Measurements from ENCODE around the gene ERBB4.
"Not testable (repeated sequence)": the region's sequence is repeated elsewhere in the genome, so short reads cannot be mapped to it uniquely, and the experiment has no call there.

Gene ERBB4

GRCh38 chr2:212245880-212246279 lies 292.7 kb downstream of the ERBB4 start:
- Histone ChIP-seq H3K4me2 (ENCODE audit: low read length) (no peak overlapping the region), H3K4me1 (ENCODE audit: control insufficient read depth, low read length) (no peaks in the 10 kb centered on the region), H3K27ac (ENCODE audit: low read depth, low read length) (no peak overlapping the region), H3F3A (ENCODE audit: control insufficient read depth, insufficient read depth) (no peaks in the 10 kb centered on the region), H3K79me2 (ENCODE audit: control insufficient read depth, low read length) (no peaks in the 10 kb centered on the region), H3K9me2 (replicated peaks; ENCODE audit: control insufficient read depth, low read length) (no peaks in the 10 kb centered on the region), H3K4me3 (ENCODE audit: low read length) (no peak overlapping the region), H3K36me3 (ENCODE audit: control insufficient read depth, low read length) (no peaks in the 10 kb centered on the region), H3K9me3 (ENCODE audit: control insufficient read depth, insufficient read depth, low read length) (no peaks in the 10 kb centered on the region), H4K20me1 (ENCODE audit: control insufficient read depth, insufficient read depth, low read depth, low read length) (no peaks in the 10 kb centered on the region), H3K27me3 (ENCODE audit: control insufficient read depth, low read length) (peaks cover 10% of the 10 kb centered on the region)
- TF ChIP-seq EZH2phosphoT487 (IDR thresholded peaks at IDR 0.05; ENCODE audit: borderline replicate concordance, low read length) = no peak
- TF ChIP-seq, protein P1, sequence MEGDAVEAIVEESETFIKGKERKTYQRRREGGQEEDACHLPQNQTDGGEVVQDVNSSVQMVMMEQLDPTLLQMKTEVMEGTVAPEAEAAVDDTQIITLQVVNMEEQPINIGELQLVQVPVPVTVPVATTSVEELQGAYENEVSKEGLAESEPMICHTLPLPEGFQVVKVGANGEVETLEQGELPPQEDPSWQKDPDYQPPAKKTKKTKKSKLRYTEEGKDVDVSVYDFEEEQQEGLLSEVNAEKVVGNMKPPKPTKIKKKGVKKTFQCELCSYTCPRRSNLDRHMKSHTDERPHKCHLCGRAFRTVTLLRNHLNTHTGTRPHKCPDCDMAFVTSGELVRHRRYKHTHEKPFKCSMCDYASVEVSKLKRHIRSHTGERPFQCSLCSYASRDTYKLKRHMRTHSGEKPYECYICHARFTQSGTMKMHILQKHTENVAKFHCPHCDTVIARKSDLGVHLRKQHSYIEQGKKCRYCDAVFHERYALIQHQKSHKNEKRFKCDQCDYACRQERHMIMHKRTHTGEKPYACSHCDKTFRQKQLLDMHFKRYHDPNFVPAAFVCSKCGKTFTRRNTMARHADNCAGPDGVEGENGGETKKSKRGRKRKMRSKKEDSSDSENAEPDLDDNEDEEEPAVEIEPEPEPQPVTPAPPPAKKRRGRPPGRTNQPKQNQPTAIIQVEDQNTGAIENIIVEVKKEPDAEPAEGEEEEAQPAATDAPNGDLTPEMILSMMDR (IDR thresholded peaks at IDR 0.05; ENCODE audit: low read depth, low read length, poor library complexity, severe bottlenecking) = no peak

DNA sequence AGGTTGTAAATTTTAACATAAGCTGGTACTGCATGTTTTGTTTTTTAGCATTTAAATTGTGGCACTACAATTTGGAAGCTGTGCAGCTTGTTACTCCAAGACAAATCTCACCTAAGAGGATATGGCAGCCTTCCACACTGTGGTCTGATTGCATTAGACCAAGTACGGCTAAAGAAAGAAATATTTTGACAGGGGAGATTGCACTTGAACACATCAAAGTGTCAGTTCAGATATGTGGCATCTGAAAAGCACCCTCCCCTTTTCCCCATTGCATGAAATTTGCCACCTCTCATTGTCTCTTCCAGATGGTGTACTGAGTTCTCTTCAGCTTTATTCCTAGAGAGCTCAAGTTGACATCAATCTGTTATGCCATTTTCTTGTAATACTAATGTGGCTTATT lies 295.9 kb downstream of the ERBB4 start:
- TF ChIP-seq, protein P1 (IDR thresholded peaks at IDR 0.05; ENCODE audit: low read depth, low read length, poor library complexity, severe bottlenecking) = no peak
- no peak for TF ChIP-seq EZH2phosphoT487 (IDR thresholded peaks at IDR 0.05; ENCODE audit: borderline replicate concordance, low read length)
- H3K4me3 ChIP-seq (ENCODE audit: low read length) = no peak overlapping the region
- no peaks in the 10 kb centered on the region for H3K9me2 ChIP-seq (replicated peaks; ENCODE audit: control insufficient read depth, low read length)
- H3K9me3 ChIP-seq (ENCODE audit: control insufficient read depth, insufficient read depth, low read length) = no peaks in the 10 kb centered on the region
- H3K79me2 ChIP-seq (ENCODE audit: control insufficient read depth, low read length) = no peaks in the 10 kb centered on the region
- no peaks in the 10 kb centered on the region for H3F3A ChIP-seq (ENCODE audit: control insufficient read depth, insufficient read depth)
- H3K4me2 ChIP-seq (ENCODE audit: low read length) = no peak overlapping the region
- H3K27ac ChIP-seq (ENCODE audit: low read depth, low read length) = no peak overlapping the region
- peaks cover 10% of the 10 kb centered on the region for H3K27me3 ChIP-seq (ENCODE audit: control insufficient read depth, low read length)
- no peaks in the 10 kb centered on the region for H3K4me1 ChIP-seq (ENCODE audit: control insufficient read depth, low read length)
- no peaks in the 10 kb centered on the region for H4K20me1 ChIP-seq (ENCODE audit: control insufficient read depth, insufficient read depth, low read depth, low read length)
- no peaks in the 10 kb centered on the region for H3K36me3 ChIP-seq (ENCODE audit: control insufficient read depth, low read length)

- not testable (repeated sequence) for H3K9me2 ChIP-seq (replicated peaks; ENCODE audit: control insufficient read depth, low read length); H3K9me3 ChIP-seq (ENCODE audit: control insufficient read depth, insufficient read depth, low read length); H3K27ac ChIP-seq (ENCODE audit: low read depth, low read length); H3K79me2 ChIP-seq (ENCODE audit: control insufficient read depth, low read length); H3K27me3 ChIP-seq (ENCODE audit: control insufficient read depth, low read length); H4K20me1 ChIP-seq (ENCODE audit: control insufficient read depth, insufficient read depth, low read depth, low read length); H3K4me1 ChIP-seq (ENCODE audit: control insufficient read depth, low read length); H3K4me3 ChIP-seq (ENCODE audit: low read length); H3F3A ChIP-seq (ENCODE audit: control insufficient read depth, insufficient read depth); H3K4me2 ChIP-seq (ENCODE audit: low read length); H3K36me3 ChIP-seq (ENCODE audit: control insufficient read depth, low read length)
These were observed 300.4 kb downstream of the ERBB4 start for GRCh38 chr2:212238152-212238551.

- no peaks in the 10 kb centered on the region for H3K9me3 ChIP-seq (ENCODE audit: control insufficient read depth, insufficient read depth, low read length)
- TF ChIP-seq, protein P1 (IDR thresholded peaks at IDR 0.05; ENCODE audit: low read depth, low read length, poor library complexity, severe bottlenecking) = no peak
- TF ChIP-seq EZH2phosphoT487 (IDR thresholded peaks at IDR 0.05; ENCODE audit: borderline replicate concordance, low read length) = no peak
- H3F3A ChIP-seq (ENCODE audit: control insufficient read depth, insufficient read depth) = no peaks in the 10 kb centered on the region
- no peak overlapping the region for H3K4me3 ChIP-seq (ENCODE audit: low read length)
- H3K4me2 ChIP-seq (ENCODE audit: low read length) = no peak overlapping the region
- no peak overlapping the region for H3K27ac ChIP-seq (ENCODE audit: low read depth, low read length)
- no peaks in the 10 kb centered on the region for H3K27me3 ChIP-seq (ENCODE audit: control insufficient read depth, low read length)
- H3K9me2 ChIP-seq (replicated peaks; ENCODE audit: control insufficient read depth, low read length) = no peaks in the 10 kb centered on the region
- H3K4me1 ChIP-seq (ENCODE audit: control insufficient read depth, low read length) = no peaks in the 10 kb centered on the region
- H3K36me3 ChIP-seq (ENCODE audit: control insufficient read depth, low read length) = no peaks in the 10 kb centered on the region
- H3K79me2 ChIP-seq (ENCODE audit: control insufficient read depth, low read length) = no peaks in the 10 kb centered on the region
- H4K20me1 ChIP-seq (ENCODE audit: control insufficient read depth, insufficient read depth, low read depth, low read length) = no peaks in the 10 kb centered on the region
These were observed 301.1 kb downstream of the ERBB4 start for GRCh38 chr2:212237350-212238095.

Data from DOHH2 (cell line).